ENCODE measurements around the gene CASP8AP2. TPM values are rescaled to one million over a fixed set of nuclear protein-coding genes. Genes with fewer than 3 reads are reported as not detected.

CASP8AP2 gene
- total and polyA plus RNA-seq, 9 of the 15 experiments (the other 6 are each of a cell fraction or from before 2014, with no cell fraction given): 10.6 to 30.0 (median 19.1) TPM

Small RNAs within 50 kb of the gene (small RNA-seq; reads per million reads assigned to genes)
- gene DNAJC19P6 (not detected), gene RF00019 (not detected)

Other genes starting within 250 kb of the CASP8AP2 start
- 13.9 and 17.8 TPM in 2 replicates for gene LYRM2, start 191.1 kb upstream of the CASP8AP2 start, total RNA-seq (2014; rRNA removed)
- gene LYRM2, start 191.1 kb upstream of the CASP8AP2 start, total RNA-seq (2014; rRNA removed; fragmentation: Illumina TruSeq; extraction: Trizol): 42.9 and 50.0 TPM in 2 replicates
- 28.4 and 36.0 TPM in 2 replicates for gene LYRM2, start 191.1 kb upstream of the CASP8AP2 start, total RNA-seq (2015; rRNA removed; fragmentation: Illumina TruSeq; extraction: Trizol)
- 35.7 and 36.8 TPM in 2 replicates for gene LYRM2, start 191.1 kb upstream of the CASP8AP2 start, total RNA-seq (2021)
- gene LYRM2, start 191.1 kb upstream of the CASP8AP2 start, polyA plus RNA-seq (2011; rRNA removed): 34.3 and 56.0 TPM in 2 replicates
- gene LYRM2, start 191.1 kb upstream of the CASP8AP2 start, polyA plus RNA-seq (2014; fragmentation: Illumina TruSeq; extraction: Trizol): 44.9 and 49.0 TPM in 2 replicates
- gene LYRM2, start 191.1 kb upstream of the CASP8AP2 start, polyA plus RNA-seq (2014; fragmentation: Nextera tagmentation; extraction: Ambion mirVana): 100 to 1,000 TPM; 101 to 115 TPM
- gene LYRM2, start 191.1 kb upstream of the CASP8AP2 start, polyA plus RNA-seq (2014; rRNA removed): 25.3 and 30.9 TPM in 2 replicates
- gene MDN1, start 10.1 kb upstream of the CASP8AP2 start, total RNA-seq (2014; rRNA removed): 43.0 and 51.1 TPM in 2 replicates
- 69.2 and 73.9 TPM in 2 replicates for gene MDN1, start 10.1 kb upstream of the CASP8AP2 start, total RNA-seq (2014; rRNA removed; fragmentation: Illumina TruSeq; extraction: Trizol)
- 66.8 and 67.6 TPM in 2 replicates for gene MDN1, start 10.1 kb upstream of the CASP8AP2 start, total RNA-seq (2015; rRNA removed; fragmentation: Illumina TruSeq; extraction: Trizol)
- 93.6 and 98.9 TPM in 2 replicates for gene MDN1, start 10.1 kb upstream of the CASP8AP2 start, total RNA-seq (2021)
- 37.8 and 39.8 TPM in 2 replicates for gene MDN1, start 10.1 kb upstream of the CASP8AP2 start, polyA plus RNA-seq (2011; rRNA removed)
- 44.1 and 48.7 TPM in 2 replicates for gene MDN1, start 10.1 kb upstream of the CASP8AP2 start, polyA plus RNA-seq (2014; fragmentation: Illumina TruSeq; extraction: Trizol)
- 10 to 100 TPM; 25.6 to 27.8 TPM for gene MDN1, start 10.1 kb upstream of the CASP8AP2 start, polyA plus RNA-seq (2014; fragmentation: Nextera tagmentation; extraction: Ambion mirVana)
- 28.1 and 37.8 TPM in 2 replicates for gene MDN1, start 10.1 kb upstream of the CASP8AP2 start, polyA plus RNA-seq (2014; rRNA removed)
- not detected in 2 replicates for gene GJA10, start 64.6 kb downstream of the CASP8AP2 start, total RNA-seq (2014; rRNA removed)
- not detected in 2 replicates for gene GJA10, start 64.6 kb downstream of the CASP8AP2 start, total RNA-seq (2014; rRNA removed; fragmentation: Illumina TruSeq; extraction: Trizol)
- gene GJA10, start 64.6 kb downstream of the CASP8AP2 start, total RNA-seq (2015; rRNA removed; fragmentation: Illumina TruSeq; extraction: Trizol): not detected in 2 replicates
- gene GJA10, start 64.6 kb downstream of the CASP8AP2 start, total RNA-seq (2021): not detected in 2 replicates
- gene GJA10, start 64.6 kb downstream of the CASP8AP2 start, polyA plus RNA-seq (2011; rRNA removed): not detected in 2 replicates
- not detected in 2 replicates for gene GJA10, start 64.6 kb downstream of the CASP8AP2 start, polyA plus RNA-seq (2014; fragmentation: Illumina TruSeq; extraction: Trizol)
- not detected for gene GJA10, start 64.6 kb downstream of the CASP8AP2 start, polyA plus RNA-seq (2014; fragmentation: Nextera tagmentation; extraction: Ambion mirVana)
- not detected in 2 replicates for gene GJA10, start 64.6 kb downstream of the CASP8AP2 start, polyA plus RNA-seq (2014; rRNA removed)

Data from K562 (cell line).